Lung (tissue), 12 donors: Measurements from ENCODE around the gene GJD2. TPM values are rescaled to one million over a fixed set of nuclear protein-coding genes. Genes with fewer than 3 reads are reported as not detected.

Source experiments
- ATAC-seq: fragments of 200-7000 bp; cut with Tn5 transposase; one replicate; pipeline ENCODE4 v1.9.1; 2020; ENCODE audit warnings: moderate number of reproducible peaks; ENCODE audit not compliant: insufficient read depth, low FRiP score
- DNase-seq, 3 donors: peaks; one replicate each; pipeline ENCODE4 v3.0.0-alpha.2; 2013 to 2017
- H3K27ac ChIP-seq, 2 donors: one replicate each; pipeline ENCODE4 v1.5.1; 2013; ENCODE audit warnings: mild to moderate bottlenecking in 2 of 2, moderate library complexity in 2 of 2, control low read depth in 1 of 2, inconsistent platforms in 1 of 2, low read depth in 1 of 2, low read length in 1 of 2
- H3K27me3 ChIP-seq, 3 donors: one replicate each; pipeline ENCODE4 v1.5.1; 2013; ENCODE audit warnings: low read length in 2 of 3; ENCODE audit not compliant: control insufficient read depth in 3 of 3, insufficient read depth in 3 of 3
- H3K36me3 ChIP-seq, 4 donors: one replicate each; pipeline ENCODE4 v1.5.1; 2013; ENCODE audit warnings: low read length in 4 of 4, mild to moderate bottlenecking in 1 of 4, moderate library complexity in 1 of 4; ENCODE audit not compliant: control insufficient read depth in 4 of 4, insufficient read depth in 4 of 4
- H3K4me1 ChIP-seq, 5 donors: one replicate each; pipeline ENCODE4 v1.5.1; 2013; ENCODE audit warnings: low read length in 5 of 5, mild to moderate bottlenecking in 2 of 5, moderate library complexity in 1 of 5; ENCODE audit not compliant: control insufficient read depth in 5 of 5, insufficient read depth in 5 of 5
- H3K4me3 ChIP-seq: one replicate; pipeline ENCODE4 v1.5.1; 2013; ENCODE audit warnings: mild to moderate bottlenecking, control low read depth, moderate library complexity
- H3K9ac ChIP-seq, 2 donors: one replicate each; pipeline ENCODE4 v1.5.1; 2013; ENCODE audit warnings: low read length in 2 of 2, control low read depth in 1 of 2; ENCODE audit not compliant: insufficient read depth in 1 of 2
- H3K9me3 ChIP-seq, 4 donors: one replicate each; pipeline ENCODE4 v1.5.1; 2013; ENCODE audit warnings: low read length in 3 of 4, mild to moderate bottlenecking in 1 of 4, moderate library complexity in 1 of 4; ENCODE audit not compliant: control insufficient read depth in 4 of 4, insufficient read depth in 3 of 4
- CTCF ChIP-seq: IDR thresholded peaks from 2 replicates; pipeline ENCODE4 v1.5.1; 2012; ENCODE audit warnings: mild to moderate bottlenecking; ENCODE audit errors: control extremely low read depth, extremely low read depth
- WGBS, 2 donors: extraction: QIAGEN DNeasy Blood & Tissue Kit; methylation state at CpG; one replicate each; pipeline ENCODE4 v1.1.7; 2013; 5-methylcytosine and 5-hydroxymethylcytosine counted together
- polyA plus RNA-seq, 2 donors: library from polyadenylated mRNA; stranded (reverse); fragments of 200-250 nt; gene quantifications; one replicate each; pipeline ENCODE4 v1.2.1, GENCODE V29; 2013
- total RNA-seq, 2 donors: library from RNA; depleted of rRNA in 1 of 2; stranded (reverse); fragments of >200 nt in 1 of 2; gene quantifications; one replicate each; pipeline ENCODE4 v1.2.1, GENCODE V29; 2014 to 2021
- donor health status: control.
- donor health status: control.
- donor health status: Bipolar disorder and iron deficiency.
- donor health status: healthy.
- donor health status: DM: yes; HTN: yes; CAD: no.

Gene GJD2
- total and polyA plus RNA-seq, 4 donors = 0.17 TPM; not detected in 3

DNA sequence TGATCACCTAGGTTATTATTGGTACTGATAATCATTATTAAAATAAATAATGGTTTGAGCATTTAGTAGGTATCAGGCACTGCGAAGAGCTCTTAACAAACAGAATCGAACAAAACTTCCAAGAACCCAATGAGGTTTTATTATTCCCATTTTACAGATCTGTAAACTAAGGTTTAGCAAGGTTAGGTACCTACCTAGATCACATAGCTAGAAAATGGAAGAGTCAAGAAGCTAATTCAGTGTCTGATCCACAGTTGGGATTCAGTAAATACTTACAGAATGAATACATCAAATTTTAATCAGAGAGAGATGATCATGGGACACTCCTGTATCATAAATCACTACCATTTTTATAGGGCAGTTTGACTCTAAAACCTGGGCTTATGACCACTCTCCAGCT lies 15.5 kb downstream of the GJD2 start:
- no peak for TF ChIP-seq CTCF
- ATAC-seq = no peak
- WGBS, 2 donors = 92 to 96% methylated on average over 2 of the region's 2 CpGs
- Histone ChIP-seq H3K36me3 (no peaks in the 10 kb centered on the region), H3K9ac (no peak overlapping the region), H3K27ac (no peak overlapping the region), H3K4me1 (no peaks in the 10 kb centered on the region), H3K4me3 (no peak overlapping the region), H3K27me3 (peaks cover 0 to 3% (median 0%) of the 10 kb centered on the region in 3 donors), H3K9me3 (peaks cover 0 to 3% (median 0%) of the 10 kb centered on the region in 4 donors)
- no peak for DNase-seq

- no peaks in the 10 kb centered on the region for H3K4me1 ChIP-seq
- H3K36me3 ChIP-seq = no peaks in the 10 kb centered on the region
- no peak overlapping the region for H3K27ac ChIP-seq
- H3K9ac ChIP-seq = no peak overlapping the region
- no peak for ATAC-seq
- no peak for DNase-seq
- no peak overlapping the region for H3K4me3 ChIP-seq
- H3K9me3 ChIP-seq = no peaks in the 10 kb centered on the region
- peaks cover 0 to 3% (median 0%) of the 10 kb centered on the region in 3 donors for H3K27me3 ChIP-seq
- WGBS, 2 donors = 92 to 93% methylated on average over 2 of the region's 2 CpGs
- no peak for TF ChIP-seq CTCF
Observed at GRCh38 chr15:34738002-34738401, 16.8 kb downstream of the GJD2 start.

DNA sequence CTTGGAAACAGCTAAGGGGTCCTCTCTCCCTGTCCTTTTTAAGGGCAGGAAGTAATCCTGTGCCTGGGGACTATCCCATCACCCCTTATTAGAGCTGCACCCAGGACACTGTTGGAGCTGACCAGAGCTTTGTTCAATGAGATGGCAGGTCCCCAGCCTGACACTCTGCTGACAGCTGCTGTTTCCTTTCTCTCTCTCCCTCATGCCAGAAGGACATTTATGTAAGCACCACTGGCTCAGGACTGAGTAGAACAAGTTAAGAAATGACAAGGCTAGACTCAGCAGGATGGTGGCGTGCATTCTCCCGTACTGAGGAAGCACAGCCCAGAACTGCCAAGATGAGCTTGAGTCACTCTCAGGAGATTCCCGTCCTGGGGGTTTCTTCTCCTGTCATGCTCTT lies 17.3 kb downstream of the GJD2 start:
- WGBS, 2 donors = 53 to 70% methylated on average over 3 of the region's 3 CpGs
- H3K9ac ChIP-seq = no peak overlapping the region
- H3K4me3 ChIP-seq = no peak overlapping the region
- H3K4me1 ChIP-seq = no peaks in the 10 kb centered on the region
- no peak for ATAC-seq
- H3K36me3 ChIP-seq = no peaks in the 10 kb centered on the region
- no peaks in the 10 kb centered on the region for H3K9me3 ChIP-seq
- H3K27ac ChIP-seq = no peak overlapping the region
- H3K27me3 ChIP-seq = peaks cover 0 to 3% (median 0%) of the 10 kb centered on the region in 3 donors
- TF ChIP-seq CTCF = no peak
- no peak for DNase-seq

DNA sequence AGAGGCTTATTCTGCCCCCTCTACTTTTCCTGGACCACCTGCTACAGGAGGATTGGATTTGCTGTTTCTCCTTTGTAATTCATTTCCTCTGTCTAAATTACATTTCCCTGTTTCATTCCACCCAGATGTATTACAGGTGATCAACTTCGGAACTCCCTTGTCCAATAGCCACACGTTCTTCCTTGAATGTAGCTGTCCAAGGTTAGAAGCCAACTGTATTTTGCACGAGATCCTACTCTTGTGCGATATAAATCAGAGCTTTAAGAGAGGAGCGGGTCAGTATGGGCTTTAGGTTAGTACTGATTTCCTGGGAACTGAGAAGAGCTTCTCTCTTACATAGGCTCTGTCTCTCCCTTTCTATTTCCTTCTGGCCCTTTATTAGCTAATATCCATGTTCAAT lies 20.5 kb downstream of the GJD2 start:
- 66 to 80% methylated on average over 5 of the region's 5 CpGs for WGBS, 2 donors
- Histone ChIP-seq H3K4me1 (no peaks in the 10 kb centered on the region), H3K27me3 (peaks cover 0 to 3% (median 0%) of the 10 kb centered on the region in 3 donors), H3K4me3 (no peak overlapping the region), H3K27ac (no peak overlapping the region), H3K9ac (no peak overlapping the region), H3K9me3 (no peaks in the 10 kb centered on the region), H3K36me3 (no peaks in the 10 kb centered on the region)
- TF ChIP-seq CTCF = no peak
- DNase-seq = no peak
- ATAC-seq = no peak
